Measurements from ENCODE around the gene PLEKHO2.

- no peak for TF ChIP-seq POLR2A (IDR thresholded peaks at IDR 0.05; ENCODE audit: low read depth, low read length)
- TF ChIP-seq POLR2AphosphoS5 (IDR thresholded peaks at IDR 0.05; ENCODE audit: low read depth, low read length), result no peak
- no peak for TF ChIP-seq TAF1 (IDR thresholded peaks at IDR 0.05; ENCODE audit: borderline replicate concordance, low read depth, low read length)
Measured at GRCh38 chr15:64800476-64800875, 41.2 kb upstream of the PLEKHO2 start.
